Fibroblast of lung (primary cell): ENCODE data around the gene KLF17. TPM values are rescaled to one million over a fixed set of nuclear protein-coding genes. Genes with fewer than 3 reads are reported as not detected.

Source experiments
- DNase-seq, 2 donors: peaks; one replicate each; pipeline versions ENCODE4 v3.0.0 to v3.0.0-alpha.2; 2010; ENCODE audit warnings: low read depth in 2 of 2
- H2AFZ ChIP-seq: 2 replicates; pipeline ENCODE4 v1.5.1; 2012; ENCODE audit warnings: low read length, control low read depth, inconsistent platforms
- H3K27ac ChIP-seq: 2 replicates; pipeline ENCODE4 v1.5.1; 2011; ENCODE audit warnings: low read length, control low read depth; ENCODE audit not compliant: insufficient read depth
- H3K27me3 ChIP-seq: 2 replicates; pipeline ENCODE4 v1.5.1; 2011; ENCODE audit warnings: mild to moderate bottlenecking, low read length; ENCODE audit not compliant: control insufficient read depth, insufficient read depth
- H3K36me3 ChIP-seq: 2 replicates; pipeline ENCODE4 v1.5.1; 2011; ENCODE audit warnings: low read length; ENCODE audit not compliant: control insufficient read depth, insufficient read depth
- H3K4me1 ChIP-seq: 2 replicates; pipeline ENCODE4 v1.5.1; 2011; ENCODE audit warnings: low read length; ENCODE audit not compliant: control insufficient read depth, insufficient read depth; ENCODE audit errors: extremely low read depth
- H3K4me2 ChIP-seq: 2 replicates; pipeline ENCODE4 v1.5.1; 2011; ENCODE audit warnings: low read length, control low read depth; ENCODE audit not compliant: insufficient read depth; ENCODE audit errors: extremely low read depth
- H3K4me3 ChIP-seq, 4 experiments: fragments of 200-600 bp in 1 of 4; sonication (generic) in 1 of 4; replicated peaks in 1 of 4; 2 replicates each; pipeline ENCODE4 v1.5.1; 2011 to 2016; ENCODE audit warnings: low read length in 4 of 4, low read depth in 3 of 4, mild to moderate bottlenecking in 3 of 4, control low read depth in 2 of 4, inconsistent platforms in 1 of 4, mixed read lengths in 1 of 4; ENCODE audit not compliant: insufficient read depth in 1 of 4; ENCODE audit errors: control extremely low read depth in 1 of 4
- H3K79me2 ChIP-seq: 2 replicates; pipeline ENCODE4 v1.5.1; 2012; ENCODE audit warnings: mild to moderate bottlenecking, low read length, inconsistent platforms; ENCODE audit not compliant: control insufficient read depth, insufficient read depth
- H3K9ac ChIP-seq: 2 replicates; pipeline ENCODE4 v1.5.1; 2011; ENCODE audit warnings: mild to moderate bottlenecking, low read length, control low read depth; ENCODE audit not compliant: insufficient read depth
- H3K9me3 ChIP-seq: 2 replicates; pipeline ENCODE4 v1.5.1; 2012; ENCODE audit warnings: low read depth, low read length; ENCODE audit not compliant: control insufficient read depth, insufficient read depth
- H4K20me1 ChIP-seq: 2 replicates; pipeline ENCODE4 v1.5.1; 2011; ENCODE audit warnings: low read length; ENCODE audit not compliant: control insufficient read depth, insufficient read depth; ENCODE audit errors: extremely low read depth
- CTCF ChIP-seq, 2 donors: IDR thresholded peaks in 1 of 2; conservative IDR thresholded peaks in 1 of 2; 1 replicate in 1 of 2; 2 replicates in 1 of 2; pipeline ENCODE4 v1.5.1; 2011 to 2012; ENCODE audit warnings: low read length in 2 of 2, control low read depth in 1 of 2, inconsistent platforms in 1 of 2, low read depth in 1 of 2, mild to moderate bottlenecking in 1 of 2
- EZH2 ChIP-seq: IDR thresholded peaks from 2 replicates; pipeline ENCODE4 v1.5.1; 2012; ENCODE audit warnings: low read length, control low read depth, mild to moderate bottlenecking; ENCODE audit errors: missing control alignments
- polyA plus RNA-seq, 2 donors: library from polyadenylated mRNA; depleted of rRNA in 1 of 2; stranded (reverse) in 1 of 2; unstranded in 1 of 2; fragments of >200 nt; gene quantifications; 2 replicates each; pipeline ENCODE4 v1.2.1, GENCODE V29; 2011 to 2012; ENCODE audit warnings: missing spikeins in 1 of 2
- total RNA-seq: library from RNA; depleted of rRNA; stranded (reverse); fragments of >200 nt; gene quantifications from 2 replicates; pipeline ENCODE4 v1.2.1, GENCODE V29; 2014

Gene KLF17
- total and polyA plus RNA-seq, 2 donors (not counting 1 experiment from before 2014, with no cell fraction given), result 0.05 to 0.50 TPM

DNA sequence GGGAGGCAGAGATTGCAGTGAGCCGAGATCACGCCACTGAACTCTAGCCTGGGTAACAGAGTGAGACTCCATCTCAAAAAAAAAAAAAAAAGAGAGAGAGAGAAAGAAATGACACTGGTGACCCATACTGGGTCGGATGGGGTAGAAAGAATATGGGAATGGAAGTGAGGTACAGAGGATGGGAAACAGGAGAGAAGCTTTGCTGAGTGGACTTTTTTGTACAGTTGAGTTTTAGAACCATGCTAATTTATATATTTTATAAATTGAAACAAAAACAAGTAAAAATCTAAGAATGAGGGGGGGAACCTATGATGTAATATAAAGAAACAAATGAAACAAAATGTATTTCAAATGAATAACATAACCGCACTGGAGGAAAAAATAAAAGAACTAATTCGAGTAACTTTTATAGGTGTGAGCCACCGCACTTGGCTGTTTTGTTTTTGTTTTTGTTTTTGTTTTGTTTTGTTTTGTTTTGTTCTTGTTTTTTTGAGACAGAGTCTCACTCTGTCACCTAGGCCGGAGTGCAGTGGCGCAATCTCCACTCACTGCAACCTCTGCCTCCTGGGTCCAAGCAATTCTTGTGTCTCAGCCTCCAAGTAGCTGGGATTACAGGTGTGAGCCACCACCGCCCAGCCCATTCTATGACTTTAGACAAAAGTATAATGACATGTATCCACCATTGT, 18.3 kb upstream of the KLF17 start:
- Histone ChIP-seq H3K4me1 (no peaks in the 10 kb centered on the region), H3K9ac (no peak overlapping the region), H3K27me3 (no peaks in the 10 kb centered on the region), H3K27ac (no peak overlapping the region), H3K79me2 (no peaks in the 10 kb centered on the region), H2AFZ (no peak overlapping the region), H4K20me1 (no peaks in the 10 kb centered on the region), H3K4me3 (no peak overlapping the region), H3K4me2 (no peak overlapping the region), H3K36me3 (no peaks in the 10 kb centered on the region), H3K9me3 (no peaks in the 10 kb centered on the region)
- TF ChIP-seq CTCF (conservative IDR thresholded peaks at IDR 0.05 in 1 of 2, IDR thresholded peaks at IDR 0.05 in 1 of 2; ENCODE audit: low read depth in 1 of 2, low read length in 2 of 2) (no peak), EZH2 (no peak)
- no peak for DNase-seq

DNA sequence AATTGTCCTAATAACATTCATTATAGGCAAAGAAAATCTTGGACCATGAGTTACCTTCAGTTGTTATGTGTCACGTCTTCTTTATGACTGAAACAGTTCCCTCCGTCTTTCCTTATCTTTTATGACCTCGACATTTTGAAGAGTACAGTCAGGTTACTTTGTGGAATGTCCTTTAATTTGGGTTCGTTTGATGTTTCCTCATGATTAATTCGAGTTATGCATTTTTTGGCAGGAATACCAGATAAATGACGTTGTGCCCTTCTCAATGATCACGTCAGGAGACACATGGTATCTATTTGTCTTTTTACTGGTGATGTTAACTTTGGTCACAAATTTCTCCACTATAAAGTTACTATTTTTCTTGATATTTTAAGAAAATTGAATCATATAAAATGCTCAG, 17.3 kb upstream of the KLF17 start:
- no peaks in the 10 kb centered on the region for H3K4me1 ChIP-seq
- no peaks in the 10 kb centered on the region for H3K79me2 ChIP-seq
- H3K27ac ChIP-seq, result no peak overlapping the region
- DNase-seq, result peak in 1 of 2 donors; percentile 47
- H3K27me3 ChIP-seq, result no peaks in the 10 kb centered on the region
- no peaks in the 10 kb centered on the region for H3K36me3 ChIP-seq
- no peak overlapping the region for H3K9ac ChIP-seq
- H3K4me2 ChIP-seq, result no peak overlapping the region
- no peaks in the 10 kb centered on the region for H3K9me3 ChIP-seq
- no peak overlapping the region for H3K4me3 ChIP-seq
- TF ChIP-seq CTCF (conservative IDR thresholded peaks at IDR 0.05 in 1 of 2, IDR thresholded peaks at IDR 0.05 in 1 of 2; ENCODE audit: low read depth in 1 of 2, low read length in 2 of 2) (no peak), EZH2 (no peak)
- no peaks in the 10 kb centered on the region for H4K20me1 ChIP-seq
- H2AFZ ChIP-seq, result no peak overlapping the region

DNA sequence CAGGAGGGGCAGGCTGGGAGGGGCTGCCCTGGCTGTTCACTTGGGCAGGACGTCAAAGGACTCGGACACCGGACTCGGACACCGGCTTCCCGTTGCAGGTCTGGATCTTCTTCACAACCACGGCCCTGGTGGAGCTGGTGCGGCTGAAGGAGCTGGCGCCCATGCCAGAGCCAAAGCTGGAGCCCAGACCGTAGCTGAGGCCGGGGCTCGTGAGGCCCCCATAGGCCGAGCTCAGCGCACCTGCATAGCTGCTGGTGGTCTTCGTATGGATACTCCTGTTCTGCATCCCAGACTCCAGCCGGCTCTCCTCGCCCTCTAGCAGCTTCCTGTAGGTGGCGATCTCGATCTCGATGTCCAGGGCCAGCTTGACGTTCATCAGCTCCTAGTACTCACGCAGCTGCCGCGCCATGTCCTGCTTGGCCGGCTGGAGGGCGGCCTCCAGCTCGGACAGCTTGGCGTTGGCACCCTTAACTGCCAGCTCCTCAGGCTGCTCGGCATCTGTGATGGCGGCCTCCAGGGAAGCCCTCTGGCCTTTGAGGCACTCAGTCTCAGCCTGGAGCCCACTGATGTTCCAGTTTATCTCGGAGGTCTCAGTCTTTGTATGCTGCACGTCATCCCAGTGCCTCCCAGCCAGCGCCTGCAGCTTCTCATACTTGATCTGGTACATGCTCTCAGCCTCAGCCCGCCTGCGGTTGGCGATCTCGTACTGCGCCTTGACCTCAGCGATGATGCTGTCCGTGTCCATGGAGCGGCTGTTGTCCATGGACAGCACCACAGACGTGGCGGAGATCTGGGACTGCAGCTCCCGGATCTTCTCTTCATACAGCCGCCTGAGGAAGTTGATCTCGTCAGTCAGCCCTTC, 15.1 kb upstream of the KLF17 start:
- no peak overlapping the region for H2AFZ ChIP-seq
- H3K27ac ChIP-seq, result no peak overlapping the region
- no peak overlapping the region for H3K4me3 ChIP-seq
- H4K20me1 ChIP-seq, result no peaks in the 10 kb centered on the region
- H3K4me2 ChIP-seq, result no peak overlapping the region
- no peaks in the 10 kb centered on the region for H3K36me3 ChIP-seq
- H3K79me2 ChIP-seq, result no peaks in the 10 kb centered on the region
- TF ChIP-seq CTCF (conservative IDR thresholded peaks at IDR 0.05 in 1 of 2, IDR thresholded peaks at IDR 0.05 in 1 of 2; ENCODE audit: low read depth in 1 of 2, low read length in 2 of 2) (peak in 1 of 2 donors; percentile 46), EZH2 (no peak)
- H3K9me3 ChIP-seq, result no peaks in the 10 kb centered on the region
- no peaks in the 10 kb centered on the region for H3K27me3 ChIP-seq
- DNase-seq, result peak; percentile 5 to 24
- H3K4me1 ChIP-seq, result no peaks in the 10 kb centered on the region
- no peak overlapping the region for H3K9ac ChIP-seq
